ENCODE results near the gene KLF6.

KLF6 gene

DNA sequence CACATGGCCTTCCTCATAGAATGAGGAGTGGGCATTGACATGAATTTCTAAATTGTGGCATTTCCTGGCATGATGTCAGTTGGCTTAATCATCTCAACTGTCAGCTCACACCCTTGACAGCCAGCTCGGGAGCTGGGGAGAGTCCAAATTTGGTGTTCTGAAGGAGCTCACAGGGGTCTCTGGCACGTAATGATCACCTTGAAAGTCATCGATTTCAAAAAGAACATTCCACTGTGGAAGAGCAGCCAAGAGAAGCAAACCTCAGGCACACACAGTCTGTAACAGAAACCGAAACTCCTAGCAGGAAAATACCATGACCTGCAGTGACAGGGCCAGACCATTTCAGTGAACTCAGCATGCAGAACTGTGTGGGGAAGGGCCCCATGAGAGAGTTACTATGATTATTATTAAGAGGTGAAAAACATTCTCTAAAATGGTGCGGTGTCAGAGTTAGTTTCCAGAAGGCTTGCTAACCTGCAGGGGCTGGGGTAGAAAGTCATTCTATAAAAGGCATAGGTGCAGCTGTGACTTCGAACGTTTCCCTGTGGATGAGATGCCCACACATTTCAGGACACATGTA lies 26.4 kb upstream of the KLF6 start:
- H3K4me3 ChIP-seq (ENCODE audit: low read length in 2 of 2), result peak overlapping the region; percentile 40 to 57
- no peaks in the 10 kb centered on the region for H3K9me3 ChIP-seq (ENCODE audit: control insufficient read depth in 2 of 2, low read length in 2 of 2)
- H3K9ac ChIP-seq (ENCODE audit: low read depth in 1 of 2, low read length in 2 of 2), result peak overlapping the region; percentile 53 to 73
- H3K36me3 ChIP-seq (ENCODE audit: control insufficient read depth in 2 of 2, insufficient read depth in 2 of 2, low read length in 2 of 2), result no peaks in the 10 kb centered on the region
- H3K27ac ChIP-seq (ENCODE audit: low read depth in 2 of 2, low read length in 2 of 2), result peak overlapping the region; percentile 94
- no peaks in the 10 kb centered on the region for H3K27me3 ChIP-seq (ENCODE audit: control insufficient read depth in 2 of 2, insufficient read depth in 2 of 2, low read length in 2 of 2)
- H3K4me1 ChIP-seq (ENCODE audit: control insufficient read depth in 2 of 2, insufficient read depth in 2 of 2, low read length in 2 of 2), result peaks cover 48 to 55% of the 10 kb centered on the region in 2 donors

GRCh38 chr10:3808689-3809199 lies 23.7 kb upstream of the KLF6 start:
- H3K27ac ChIP-seq (ENCODE audit: low read depth in 2 of 2, low read length in 2 of 2), result peak overlapping the region; percentile 94
- H3K4me1 ChIP-seq (ENCODE audit: control insufficient read depth in 2 of 2, insufficient read depth in 2 of 2, low read length in 2 of 2), result peaks cover 63 to 70% of the 10 kb centered on the region in 2 donors
- H3K9ac ChIP-seq (ENCODE audit: low read depth in 1 of 2, low read length in 2 of 2), result peak overlapping the region; percentile 65 to 82

DNA sequence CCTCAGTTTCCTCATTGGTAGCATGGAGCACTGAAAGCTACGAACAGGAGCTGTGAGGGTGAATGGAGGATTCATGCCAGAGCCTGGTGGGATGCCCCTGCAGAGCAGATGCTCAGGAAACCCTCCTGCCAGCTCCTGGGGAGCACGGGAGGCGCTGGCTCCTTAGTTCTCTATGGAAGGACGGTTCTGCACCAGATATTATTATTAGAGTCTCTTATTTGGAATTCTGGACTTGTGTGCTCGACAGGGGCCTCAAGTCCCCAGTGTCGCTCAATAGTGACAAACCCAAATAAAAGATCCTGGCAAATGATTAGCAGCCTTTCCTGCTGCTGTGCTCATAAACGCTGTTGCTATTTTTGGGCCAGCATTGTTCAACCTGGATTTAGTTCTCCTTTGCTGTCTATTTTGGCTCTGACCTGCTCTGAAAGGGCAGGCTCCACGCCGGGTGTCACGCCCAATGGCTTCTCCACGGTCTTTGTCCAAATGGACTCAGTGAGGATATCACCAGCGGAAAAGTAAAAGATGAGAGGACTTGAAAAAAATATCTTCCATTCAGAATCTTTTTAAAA lies 23.0 kb upstream of the KLF6 start:
- no peaks in the 10 kb centered on the region for H3K9me3 ChIP-seq (ENCODE audit: control insufficient read depth in 2 of 2, low read length in 2 of 2)
- H3K9ac ChIP-seq (ENCODE audit: low read depth in 1 of 2, low read length in 2 of 2), result peak overlapping the region in 1 of 2 donors; percentile 82
- no peaks in the 10 kb centered on the region for H3K27me3 ChIP-seq (ENCODE audit: control insufficient read depth in 2 of 2, insufficient read depth in 2 of 2, low read length in 2 of 2)
- peaks cover 63 to 70% of the 10 kb centered on the region in 2 donors for H3K4me1 ChIP-seq (ENCODE audit: control insufficient read depth in 2 of 2, insufficient read depth in 2 of 2, low read length in 2 of 2)
- H3K36me3 ChIP-seq (ENCODE audit: control insufficient read depth in 2 of 2, insufficient read depth in 2 of 2, low read length in 2 of 2), result no peaks in the 10 kb centered on the region
- H3K4me3 ChIP-seq (ENCODE audit: low read length in 2 of 2), result no peak overlapping the region
- peak overlapping the region; percentile 94 for H3K27ac ChIP-seq (ENCODE audit: low read depth in 2 of 2, low read length in 2 of 2)

More at GRCh38 chr10:3808689-3809199, 23.7 kb upstream of the KLF6 start:
- H3K27me3 ChIP-seq (ENCODE audit: control insufficient read depth in 2 of 2, insufficient read depth in 2 of 2, low read length in 2 of 2), result no peaks in the 10 kb centered on the region
- no peaks in the 10 kb centered on the region for H3K9me3 ChIP-seq (ENCODE audit: control insufficient read depth in 2 of 2, low read length in 2 of 2)
- peak overlapping the region in 1 of 2 donors; percentile 29 for H3K4me3 ChIP-seq (ENCODE audit: low read length in 2 of 2)
- no peaks in the 10 kb centered on the region for H3K36me3 ChIP-seq (ENCODE audit: control insufficient read depth in 2 of 2, insufficient read depth in 2 of 2, low read length in 2 of 2)

DNA sequence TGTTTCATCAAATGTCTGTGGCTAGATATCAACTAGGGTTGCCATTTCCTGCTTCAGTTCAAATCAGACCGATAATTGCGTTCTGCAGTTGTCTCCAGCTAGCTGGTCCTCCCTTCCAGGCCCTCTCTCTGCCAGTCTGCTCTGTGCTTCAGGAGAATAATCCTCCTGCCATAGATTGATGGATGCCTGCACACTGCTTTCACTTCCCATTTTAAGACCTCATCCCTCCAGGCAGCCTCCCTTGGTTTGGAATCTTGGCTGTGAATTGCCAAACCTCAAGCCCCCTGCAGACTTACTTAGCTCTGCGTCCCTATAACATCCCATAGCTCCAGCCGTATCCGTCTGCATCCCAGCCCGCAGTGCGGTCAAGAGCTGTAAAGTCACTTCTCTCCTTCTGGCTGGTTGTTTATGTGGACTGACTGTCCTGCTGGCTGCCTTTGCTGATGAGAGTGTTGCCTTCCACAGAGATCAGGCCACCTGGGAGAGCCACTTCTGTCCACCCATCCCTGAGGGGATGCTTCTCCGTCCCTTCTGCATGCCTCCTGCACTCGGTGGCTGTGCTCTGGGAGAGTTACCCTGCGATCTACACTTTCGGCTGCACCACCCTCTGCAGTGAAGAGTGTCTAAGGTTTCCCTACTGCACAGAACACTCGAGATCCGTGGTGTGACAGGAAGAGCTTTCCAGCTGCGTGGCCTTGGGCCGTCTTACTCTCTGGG lies 22.4 kb upstream of the KLF6 start:
- no peaks in the 10 kb centered on the region for H3K27me3 ChIP-seq (ENCODE audit: control insufficient read depth in 2 of 2, insufficient read depth in 2 of 2, low read length in 2 of 2)
- no peaks in the 10 kb centered on the region for H3K9me3 ChIP-seq (ENCODE audit: control insufficient read depth in 2 of 2, low read length in 2 of 2)
- H3K36me3 ChIP-seq (ENCODE audit: control insufficient read depth in 2 of 2, insufficient read depth in 2 of 2, low read length in 2 of 2), result no peaks in the 10 kb centered on the region
- peak overlapping the region; percentile 41 to 82 for H3K9ac ChIP-seq (ENCODE audit: low read depth in 1 of 2, low read length in 2 of 2)
- peak overlapping the region; percentile 94 for H3K27ac ChIP-seq (ENCODE audit: low read depth in 2 of 2, low read length in 2 of 2)
- peaks cover 63 to 70% of the 10 kb centered on the region in 2 donors for H3K4me1 ChIP-seq (ENCODE audit: control insufficient read depth in 2 of 2, insufficient read depth in 2 of 2, low read length in 2 of 2)
- H3K4me3 ChIP-seq (ENCODE audit: low read length in 2 of 2), result peak overlapping the region; percentile 17 to 33

DNA sequence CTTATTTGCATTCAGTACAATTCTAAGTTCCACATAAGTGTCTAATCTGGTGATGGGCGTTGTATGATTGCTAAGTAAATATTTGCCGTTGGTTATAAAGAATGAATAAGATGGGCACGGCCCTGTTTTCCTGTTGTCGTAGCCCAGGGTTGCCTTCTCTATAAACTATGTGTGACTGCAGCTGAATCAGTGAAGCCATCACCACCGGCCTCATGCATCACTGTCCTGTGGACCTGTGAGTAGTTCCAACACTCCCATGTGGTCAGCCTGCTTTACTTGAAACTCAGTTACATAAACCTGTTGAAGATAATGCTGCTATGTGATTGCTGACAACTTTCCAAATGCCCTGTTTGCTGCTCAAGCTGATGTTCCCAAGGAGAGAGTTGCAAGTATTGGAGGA lies 21.6 kb upstream of the KLF6 start:
- no peaks in the 10 kb centered on the region for H3K9me3 ChIP-seq (ENCODE audit: control insufficient read depth in 2 of 2, low read length in 2 of 2)
- peaks cover 57 to 64% of the 10 kb centered on the region in 2 donors for H3K4me1 ChIP-seq (ENCODE audit: control insufficient read depth in 2 of 2, insufficient read depth in 2 of 2, low read length in 2 of 2)
- H3K4me3 ChIP-seq (ENCODE audit: low read length in 2 of 2), result peak overlapping the region; percentile 12 to 51
- peak overlapping the region; percentile 41 to 82 for H3K9ac ChIP-seq (ENCODE audit: low read depth in 1 of 2, low read length in 2 of 2)
- no peaks in the 10 kb centered on the region for H3K36me3 ChIP-seq (ENCODE audit: control insufficient read depth in 2 of 2, insufficient read depth in 2 of 2, low read length in 2 of 2)
- no peaks in the 10 kb centered on the region for H3K27me3 ChIP-seq (ENCODE audit: control insufficient read depth in 2 of 2, insufficient read depth in 2 of 2, low read length in 2 of 2)
- peak overlapping the region; percentile 94 for H3K27ac ChIP-seq (ENCODE audit: low read depth in 2 of 2, low read length in 2 of 2)

DNA sequence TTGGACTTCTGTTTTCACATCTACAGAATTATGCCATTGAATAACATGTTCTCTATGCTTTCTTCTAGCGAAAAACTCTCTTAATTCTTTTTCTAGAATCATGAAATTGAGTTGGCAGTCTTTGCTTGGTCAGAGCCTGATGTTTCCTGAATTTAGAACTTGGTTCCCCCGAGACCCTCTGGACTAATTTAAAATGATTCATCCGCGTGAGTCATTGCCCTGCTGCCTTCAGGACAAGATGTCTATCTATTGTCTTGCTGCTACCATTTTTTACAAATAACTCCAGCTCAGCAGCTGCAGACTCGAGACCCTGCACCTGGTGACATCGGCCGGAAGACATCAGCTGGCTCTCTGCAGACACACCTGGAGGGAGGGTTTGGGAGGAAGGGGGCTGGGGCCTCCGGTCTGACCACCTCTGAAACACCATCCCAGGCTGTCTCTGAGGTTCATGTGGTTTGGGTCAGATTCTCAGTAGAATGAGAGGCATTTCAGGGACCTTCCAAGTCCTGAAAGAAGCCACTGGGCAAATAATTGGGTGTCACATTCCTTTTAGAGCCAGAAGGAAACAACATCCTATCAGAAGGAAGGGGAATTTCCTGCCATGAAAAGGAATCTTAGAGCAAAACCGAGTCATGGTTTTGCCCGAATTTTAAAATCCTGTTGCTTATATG lies 20.9 kb upstream of the KLF6 start:
- peaks cover 50 to 58% of the 10 kb centered on the region in 2 donors for H3K4me1 ChIP-seq (ENCODE audit: control insufficient read depth in 2 of 2, insufficient read depth in 2 of 2, low read length in 2 of 2)
- H3K27me3 ChIP-seq (ENCODE audit: control insufficient read depth in 2 of 2, insufficient read depth in 2 of 2, low read length in 2 of 2), result no peaks in the 10 kb centered on the region
- H3K36me3 ChIP-seq (ENCODE audit: control insufficient read depth in 2 of 2, insufficient read depth in 2 of 2, low read length in 2 of 2), result no peaks in the 10 kb centered on the region
- H3K9ac ChIP-seq (ENCODE audit: low read depth in 1 of 2, low read length in 2 of 2), result peak overlapping the region; percentile 63 to 72
- H3K9me3 ChIP-seq (ENCODE audit: control insufficient read depth in 2 of 2, low read length in 2 of 2), result no peaks in the 10 kb centered on the region
- peak overlapping the region; percentile 94 for H3K27ac ChIP-seq (ENCODE audit: low read depth in 2 of 2, low read length in 2 of 2)
- peak overlapping the region; percentile 14 to 51 for H3K4me3 ChIP-seq (ENCODE audit: low read length in 2 of 2)

GRCh38 chr10:3805201-3805790 lies 20.3 kb upstream of the KLF6 start:
- Histone ChIP-seq H3K36me3 (ENCODE audit: control insufficient read depth in 2 of 2, insufficient read depth in 2 of 2, low read length in 2 of 2) (no peaks in the 10 kb centered on the region), H3K4me1 (ENCODE audit: control insufficient read depth in 2 of 2, insufficient read depth in 2 of 2, low read length in 2 of 2) (peaks cover 45 to 51% of the 10 kb centered on the region in 2 donors)

GRCh38 chr10:3803927-3804741 lies 19.1 kb upstream of the KLF6 start:
- no peaks in the 10 kb centered on the region for H3K9me3 ChIP-seq (ENCODE audit: control insufficient read depth in 2 of 2, low read length in 2 of 2)
- H3K36me3 ChIP-seq (ENCODE audit: control insufficient read depth in 2 of 2, insufficient read depth in 2 of 2, low read length in 2 of 2), result no peaks in the 10 kb centered on the region
- H3K27me3 ChIP-seq (ENCODE audit: control insufficient read depth in 2 of 2, insufficient read depth in 2 of 2, low read length in 2 of 2), result no peaks in the 10 kb centered on the region
- peak overlapping the region; percentile 71 to 94 for H3K27ac ChIP-seq (ENCODE audit: low read depth in 2 of 2, low read length in 2 of 2)
- H3K4me3 ChIP-seq (ENCODE audit: low read length in 2 of 2), result no peak overlapping the region
- peak overlapping the region; percentile 36 to 41 for H3K9ac ChIP-seq (ENCODE audit: low read depth in 1 of 2, low read length in 2 of 2)
- H3K4me1 ChIP-seq (ENCODE audit: control insufficient read depth in 2 of 2, insufficient read depth in 2 of 2, low read length in 2 of 2), result peaks cover 41 to 42% of the 10 kb centered on the region in 2 donors

More at GRCh38 chr10:3805201-3805790, 20.3 kb upstream of the KLF6 start:
- no peaks in the 10 kb centered on the region for H3K9me3 ChIP-seq (ENCODE audit: control insufficient read depth in 2 of 2, low read length in 2 of 2)
- H3K27ac ChIP-seq (ENCODE audit: low read depth in 2 of 2, low read length in 2 of 2), result peak overlapping the region; percentile 94
- H3K9ac ChIP-seq (ENCODE audit: low read depth in 1 of 2, low read length in 2 of 2), result peak overlapping the region; percentile 63 to 72
- peak overlapping the region in 1 of 2 donors; percentile 51 for H3K4me3 ChIP-seq (ENCODE audit: low read length in 2 of 2)
- H3K27me3 ChIP-seq (ENCODE audit: control insufficient read depth in 2 of 2, insufficient read depth in 2 of 2, low read length in 2 of 2), result no peaks in the 10 kb centered on the region

GRCh38 chr10:3803295-3803926 lies 18.4 kb upstream of the KLF6 start:
- Histone ChIP-seq H3K27me3 (ENCODE audit: control insufficient read depth in 2 of 2, insufficient read depth in 2 of 2, low read length in 2 of 2) (no peaks in the 10 kb centered on the region), H3K4me1 (ENCODE audit: control insufficient read depth in 2 of 2, insufficient read depth in 2 of 2, low read length in 2 of 2) (peaks cover 34% of the 10 kb centered on the region in 2 donors), H3K9ac (ENCODE audit: low read depth in 1 of 2, low read length in 2 of 2) (no peak overlapping the region), H3K9me3 (ENCODE audit: control insufficient read depth in 2 of 2, low read length in 2 of 2) (no peaks in the 10 kb centered on the region), H3K36me3 (ENCODE audit: control insufficient read depth in 2 of 2, insufficient read depth in 2 of 2, low read length in 2 of 2) (no peaks in the 10 kb centered on the region), H3K4me3 (ENCODE audit: low read length in 2 of 2) (no peak overlapping the region), H3K27ac (ENCODE audit: low read depth in 2 of 2, low read length in 2 of 2) (peak overlapping the region; percentile 32 to 94)
